K562 (cell line): Measurements from ENCODE around the gene HAUS7. TPM values are rescaled to one million over a fixed set of nuclear protein-coding genes. Genes with fewer than 3 reads are reported as not detected.

Experiments
- ATAC-seq: fragments of 200-7000 bp; cut with Tn5 transposase; 3 replicates; pipeline ENCODE4 v1.9.1; 2020; ENCODE audit warnings: moderate library complexity
- BruUV-seq: library from RNA; stranded (reverse); fragments of 400-500 nt; replicated peaks from 2 replicates; lab custom pipeline; 2021; lab: Mats Ljungman, UMichigan
- CTCF ChIA-PET: fragments of 300-600 bp; formaldehyde crosslinking; extraction: SDS; loops from one replicate; lab custom pipeline; 2021; ENCODE audit warnings: low intra/inter-chr PET ratio; lab: Yijun Ruan, JAX
- POLR2A ChIA-PET: fragments of 300-600, 350-650 bp; sonication (Branson Sonifier 250); formaldehyde crosslinking; extraction: SDS; loops from one replicate; lab custom pipeline; 2021; ENCODE audit warnings: antibody characterized with exemption, inconsistent platforms; lab: Yijun Ruan, JAX
- DNase-seq, 4 experiments: peaks; one replicate each; pipeline versions ENCODE4 v3.0.0 to v3.0.0-alpha.2; 2011 to 2018; ENCODE audit warnings: low spot score in 3 of 4, mixed read lengths in 3 of 4; ENCODE audit errors: extremely low read depth in 1 of 4
- FAIRE-seq: peaks from 2 replicates; lab custom pipeline; 2011; peaks lifted over from hg19 to GRCh38; lab: Jason Lieb, UNC
- H2AFZ ChIP-seq: 2 replicates; pipeline ENCODE4 v1.6.0; 2011; ENCODE audit warnings: low read depth, low read length, control low read depth, inconsistent platforms
- H3K27ac ChIP-seq: fragments of 200-600 bp; 3 replicates; pipeline ENCODE4 v1.8.0; 2011; ENCODE audit warnings: low read depth, mild to moderate bottlenecking, control low read depth, inconsistent platforms, low read length, moderate library complexity, mixed read lengths; ENCODE audit errors: extremely low read depth
- H3K27me3 ChIP-seq, 2 experiments: fragments of 300-600 bp in 1 of 2; 2 replicates in 1 of 2; 3 replicates in 1 of 2; pipeline versions ENCODE4 v1.6.0 to v1.8.0; 2011; ENCODE audit warnings: inconsistent platforms in 2 of 2, low read length in 2 of 2, mild to moderate bottlenecking in 1 of 2, mixed read lengths in 1 of 2, moderate library complexity in 1 of 2; ENCODE audit not compliant: control insufficient read depth in 2 of 2, insufficient read depth in 2 of 2
- H3K36me3 ChIP-seq: fragments of 300-600 bp; 3 replicates; pipeline ENCODE4 v1.8.0; 2011; ENCODE audit warnings: mild to moderate bottlenecking, low read length, inconsistent platforms; ENCODE audit not compliant: control insufficient read depth, insufficient read depth
- H3K4me1 ChIP-seq, 2 experiments: fragments of 200-600 bp in 1 of 2; replicated peaks in 1 of 2; 2 replicates in 1 of 2; 3 replicates in 1 of 2; pipeline versions ENCODE4 v1.5.1 to v1.8.0; 2011; ENCODE audit warnings: inconsistent platforms in 2 of 2, low read length in 2 of 2, mild to moderate bottlenecking in 1 of 2, mixed read lengths in 1 of 2, moderate library complexity in 1 of 2; ENCODE audit not compliant: control insufficient read depth in 2 of 2, insufficient read depth in 2 of 2
- H3K4me2 ChIP-seq: 2 replicates; pipeline ENCODE4 v1.6.1; 2011; ENCODE audit warnings: low read length, control low read depth, inconsistent platforms, mixed read lengths; ENCODE audit not compliant: insufficient read depth
- H3K4me3 ChIP-seq: fragments of 200-600 bp; sonication (generic), shearing (Covaris generic); 2 replicates; pipeline ENCODE4 v1.5.1; 2016; ENCODE audit warnings: control low read depth, inconsistent platforms
- H3K79me2 ChIP-seq: fragments of 200-600 bp; 3 replicates; pipeline ENCODE4 v1.8.0; 2011; ENCODE audit warnings: low read length, inconsistent platforms; ENCODE audit not compliant: control insufficient read depth, insufficient read depth
- H3K9ac ChIP-seq, 2 experiments: 2 replicates each; pipeline versions ENCODE4 v1.6.0 to v1.6.1; 2011; ENCODE audit warnings: low read depth in 2 of 2, low read length in 2 of 2, control low read depth in 1 of 2, inconsistent platforms in 1 of 2, mild to moderate bottlenecking in 1 of 2, mixed read lengths in 1 of 2; ENCODE audit not compliant: insufficient read depth in 1 of 2
- H3K9me1 ChIP-seq: one replicate; pipeline ENCODE4 v1.6.0; 2011; ENCODE audit warnings: inconsistent platforms, mild to moderate bottlenecking, low read length, moderate library complexity; ENCODE audit not compliant: control insufficient read depth, insufficient read depth
- H3K9me3 ChIP-seq: replicated peaks from 2 replicates; pipeline ENCODE4 v1.5.1; 2011; ENCODE audit warnings: low read depth, low read length, inconsistent platforms; ENCODE audit not compliant: control insufficient read depth, insufficient read depth
- H4K20me1 ChIP-seq: replicated peaks from 2 replicates; pipeline ENCODE4 v1.6.1; 2011; ENCODE audit warnings: low read length, inconsistent platforms, mixed read lengths; ENCODE audit not compliant: control insufficient read depth, insufficient read depth
- ARID4B ChIP-seq: sonication (generic); formaldehyde crosslinking; IDR thresholded peaks from 2 replicates; pipeline ENCODE4 v1.8.0; 2022; ENCODE audit warnings: mild to moderate bottlenecking, missing genetic modification reagents
- CBX1 ChIP-seq: sonication (generic); IDR thresholded peaks from 2 replicates; pipeline ENCODE4 v1.6.1; 2016; ENCODE audit warnings: antibody characterized with exemption, low read depth, mild to moderate bottlenecking
- CREB3 ChIP-seq: fragments of 450-650 bp; conservative IDR thresholded peaks from 2 replicates; pipeline ENCODE4 v1.6.1; 2016; ENCODE audit warnings: missing genetic modification characterization, low read depth, mild to moderate bottlenecking, missing compliant biosample characterization, moderate library complexity
- PHF8 ChIP-seq: fragments of 200-600 bp; sonication (generic); IDR thresholded peaks from 2 replicates; pipeline ENCODE4 v1.6.1; 2012; ENCODE audit warnings: mixed run types, mild to moderate bottlenecking, inconsistent platforms, low read length, moderate library complexity, borderline replicate concordance
- ZNF197 ChIP-seq: fragments of 200-800 bp; sonication (Bioruptor generic); IDR thresholded peaks from 2 replicates; pipeline ENCODE4 v1.6.1; 2016; ENCODE audit warnings: low read depth, missing genetic modification characterization, missing compliant biosample characterization
- ZNF79 ChIP-seq: fragments of 250-450 bp; sonication (Bioruptor Pico); IDR thresholded peaks from 2 replicates; pipeline ENCODE4 v1.4.0; 2020; ENCODE audit warnings: low read depth, mild to moderate bottlenecking, moderate library complexity
- WGBS: fragments of 100-300 bp; shearing (Covaris generic); methylation state at CpG from one replicate; pipeline ENCODE4 v1.1.6; 2016; ENCODE audit warnings: low coverage, mixed read lengths; ENCODE audit not compliant: insufficient coverage; ENCODE audit errors: missing lambda C conversion rate; 5-methylcytosine and 5-hydroxymethylcytosine counted together
- in situ Hi-C: fragments of 300-500 bp; cut with MboI; formaldehyde crosslinking; loops from 4 replicates; pipeline ENCODE4 v1.15.0; 2018; ENCODE audit warnings: inconsistent platforms, mixed read lengths
- intact Hi-C: fragments of 100-400 bp; cut with micrococcal nuclease; formaldehyde crosslinking; loops from 2 replicates; pipeline ENCODE4 v1.14.2; 2022
- polyA plus RNA-seq, 8 experiments: library from polyadenylated mRNA; depleted of rRNA in 4 of 8; stranded (reverse) in 5 of 8; unstranded in 3 of 8; fragments of >200 nt; fragmentation: Nextera tagmentation in 2 of 8; fragmentation: Illumina TruSeq in 1 of 8; extraction: Ambion mirVana in 2 of 8; extraction: Trizol in 1 of 8; gene quantifications; 2 replicates each; pipeline versions ENCODE4 v1.2.1 to v1.2.3, GENCODE V29; 2011 to 2014; ENCODE audit warnings: inconsistent platforms in 1 of 8, missing spikeins in 1 of 8
- total RNA-seq, 7 experiments: library from RNA; depleted of rRNA in 6 of 7; stranded (reverse); fragments of >200 nt in 6 of 7; fragmentation: Illumina TruSeq in 2 of 7; extraction: Trizol in 2 of 7; gene quantifications; 2 replicates each; pipeline versions ENCODE4 v1.2.1 to v1.2.3, GENCODE V29; 2011 to 2021; ENCODE audit warnings: low replicate concordance in 1 of 7

HAUS7 gene
- total and polyA plus RNA-seq, 9 of the 15 experiments (the other 6 are each of a cell fraction or from before 2014, with no cell fraction given) = 10.0 to 94.9 (median 48.8) TPM

GRCh38 chrX:153446950-153447580 is 23.3 kb downstream of the HAUS7 start:
- POLR2A ChIA-PET = interaction anchor here (0.6 to 0.9 kb wide), 3 partner anchors 11 to 31 kb away, joined by 3 to 4 read pairs (median 3); no protein-coding TSS in a partner anchor
- Histone ChIP-seq H3K4me1 (peaks cover 0 to 41% of the 10 kb centered on the region in 2 experiments; a peak in 2 of 5 replicates), H3K79me2 (no peaks in the 10 kb centered on the region), H4K20me1 (no peaks in the 10 kb centered on the region), H3K36me3 (peaks cover 22% of the 10 kb centered on the region; the same call in 2 of the 3 replicates), H3K9ac (peak overlapping the region in 1 of 2 experiments; percentile 17; a peak in 1 of 4 replicates), H3K9me3 (no peaks in the 10 kb centered on the region), H3K9me1 (no peaks in the 10 kb centered on the region), H3K27me3 (no peaks in the 10 kb centered on the region; a peak in 1 of 5 replicates), H3K4me3 (no peak overlapping the region), H2AFZ (no peak overlapping the region), H3K4me2 (no peak overlapping the region), H3K27ac (no peak overlapping the region)
- in situ Hi-C loops = no loop called here
- FAIRE-seq (no peak), ATAC-seq (no peak), DNase-seq (no peak)
- no TSS peak for BruUV-seq
- intact Hi-C loops = no loop called here
- WGBS = 90% methylated on average over 11 of the region's 17 CpGs
- CTCF ChIA-PET = no interaction called here
- no peak for TF ChIP-seq PHF8
- no peak for TF ChIP-seq CREB3 (tag)
- no peak for TF ChIP-seq ZNF79 (CRISPR knock-in tag)
- no peak for TF ChIP-seq CBX1
- no peak for TF ChIP-seq ARID4B (CRISPR knock-in tag)
- no peak for TF ChIP-seq ZNF197
